ENCODE data around the gene CBX7. TPM values are rescaled to one million over a fixed set of nuclear protein-coding genes. Genes with fewer than 3 reads are reported as not detected.
A peak's percentile ranks its signal among the peaks of the same experiment; 100 is the strongest.

Gene CBX7
- total RNA-seq, 1 experiment from 2014 or later = 3.7 TPM

DNA sequence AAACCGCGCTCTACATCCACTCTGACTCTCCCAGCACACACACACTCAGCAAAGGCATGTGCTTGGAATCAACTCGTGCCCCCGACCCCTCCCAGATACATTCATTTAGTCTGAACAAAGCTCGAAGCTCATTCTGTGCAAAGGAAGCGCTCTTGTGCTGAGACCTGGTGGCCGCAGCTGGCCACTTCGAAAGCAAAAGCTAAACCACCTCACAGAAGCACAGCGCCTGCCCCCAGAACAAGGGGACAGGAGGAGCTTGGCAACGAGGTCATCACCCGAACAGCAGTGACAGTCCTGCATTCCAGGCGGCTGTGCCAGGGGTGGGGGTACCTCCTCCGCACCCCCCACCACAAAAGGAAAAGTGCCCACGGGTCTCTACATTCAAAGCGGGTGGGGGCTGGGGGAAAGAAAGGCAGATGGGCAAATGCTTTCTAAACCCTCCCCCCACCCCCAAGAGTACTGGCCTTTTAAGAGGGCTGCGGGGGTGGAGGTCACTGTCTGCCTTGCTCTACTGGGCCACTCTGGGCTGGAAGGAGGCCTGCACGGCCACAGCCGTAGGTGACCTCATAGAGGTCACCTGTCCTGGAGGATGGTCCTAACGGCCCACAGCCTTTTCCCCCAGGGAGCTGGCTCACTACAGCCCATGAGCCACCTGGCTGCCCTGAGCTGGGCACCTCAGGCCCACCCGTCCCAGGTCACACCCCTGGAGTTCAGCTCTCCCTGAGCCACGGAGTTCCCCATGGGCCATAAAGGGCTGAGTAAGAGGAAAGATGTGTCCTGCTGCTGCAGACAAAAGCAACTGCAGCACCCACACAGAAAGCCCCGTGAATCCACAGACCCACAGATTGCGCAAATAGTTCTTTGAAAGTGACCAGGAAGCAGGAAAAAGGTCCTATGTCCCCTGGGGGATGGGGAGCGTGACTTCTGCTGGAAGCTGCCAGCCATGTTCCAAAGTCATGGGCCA, 21.3 kb downstream of the CBX7 start:
- Histone ChIP-seq H2BK120ac (ENCODE audit: low read depth, low read length, poor library complexity, severe bottlenecking) (no peak overlapping the region), H3K4me2 (ENCODE audit: insufficient read depth, insufficient read length, low read length) (no peak overlapping the region), H2AK5ac (ENCODE audit: insufficient read length, low read length) (no peak overlapping the region), H3K79me2 (ENCODE audit: insufficient read depth, low read length) (no peaks in the 10 kb centered on the region), H4K20me1 (ENCODE audit: control insufficient read depth, insufficient read depth, insufficient read length) (no peaks in the 10 kb centered on the region), H2BK5ac (ENCODE audit: insufficient read length, low read length) (no peak overlapping the region), H3K4ac (ENCODE audit: low read depth, low read length) (no peak overlapping the region), H2BK15ac (ENCODE audit: low read depth, low read length) (no peak overlapping the region), H3K23ac (ENCODE audit: insufficient read length, low read depth, low read length) (no peak overlapping the region), H3K9me3 (ENCODE audit: control insufficient read depth, low read depth, low read length) (no peaks in the 10 kb centered on the region), H3K14ac (ENCODE audit: insufficient read depth, low read length) (peak overlapping the region; percentile 54), H3T11ph (ENCODE audit: low read length) (no peak overlapping the region), H2AFZ (ENCODE audit: low read length) (no peak overlapping the region), H2BK20ac (ENCODE audit: low read depth, low read length, poor library complexity, severe bottlenecking) (no peak overlapping the region), H4K8ac (replicated peaks; ENCODE audit: insufficient read length, low read depth, low read length) (no peak overlapping the region), H3K56ac (ENCODE audit: insufficient read length, low read depth, low read length) (no peak overlapping the region), H3K18ac (ENCODE audit: insufficient read length, low read depth, low read length) (peak overlapping the region; percentile 55), H3K27me3 (ENCODE audit: insufficient read depth, low read length) (no peaks in the 10 kb centered on the region), H3K9ac (ENCODE audit: extremely low read depth, insufficient read length, low read length) (no peak overlapping the region), H2BK12ac (ENCODE audit: insufficient read length, low read depth, low read length) (no peak overlapping the region), H3K23me2 (ENCODE audit: insufficient read length, low read depth, low read length, poor library complexity, severe bottlenecking) (no peaks in the 10 kb centered on the region), H3K4me1 (ENCODE audit: insufficient read depth, low read length) (peaks cover 4% of the 10 kb centered on the region; the same call in 1 of the 2 replicates), H3K79me1 (ENCODE audit: insufficient read depth, low read depth, low read length, poor library complexity, severe bottlenecking) (no peaks in the 10 kb centered on the region), H4K91ac (ENCODE audit: insufficient read length, low read depth, low read length) (no peak overlapping the region), H3K27ac (ENCODE audit: insufficient read length, low read depth, low read length) (no peak overlapping the region), H4K5ac (ENCODE audit: insufficient read length, low read depth, low read length) (no peak overlapping the region)
- H3K4me3 Mint-ChIP-seq = no peak overlapping the region
- peaks cover 35 to 39% of the 10 kb centered on the region in 2 experiments for H3K4me1 Mint-ChIP-seq
- DNase-seq = peak; percentile 34
- peak overlapping the region in 1 of 3 experiments; percentile 44; a peak in 2 of 7 replicates for H3K27ac Mint-ChIP-seq
- no peak for TF ChIP-seq CTCF (conservative IDR thresholded peaks at IDR 0.05)
- peaks cover 3% of the 10 kb centered on the region for H3K27me3 Mint-ChIP-seq (ENCODE audit: low read depth)
- no peaks in the 10 kb centered on the region for H3K9me3 Mint-ChIP-seq
- WGBS (ENCODE audit: extremely low coverage, insufficient read length, low lambda C conversion rate) = no CpG with 5 or more reads among the region's 24 CpGs
- no peaks in the 10 kb centered on the region; a peak in 2 of 7 replicates for H3K36me3 Mint-ChIP-seq (ENCODE audit: insufficient read depth in 1 of 3, low read depth in 3 of 3)

Measured in H9 (cell line).